ENCODE results near the gene HABP4. TPM values are rescaled to one million over a fixed set of nuclear protein-coding genes. Genes with fewer than 3 reads are reported as not detected.

HABP4 gene
- total RNA-seq, 4 donors from 2014 or later, result 41.1 to 106 (median 60.0) TPM

GRCh38 chr9:96423985-96424336, 26.0 kb upstream of the HABP4 start:
- no peak overlapping the region for H3K4me3 ChIP-seq
- no peaks in the 10 kb centered on the region for H3K9me3 ChIP-seq
- TF ChIP-seq POLR2A (IDR thresholded peaks at IDR 0.05) (no peak), EP300 (IDR thresholded peaks at IDR 0.05) (no peak), POLR2AphosphoS5 (IDR thresholded peaks at IDR 0.05) (no peak), CTCF (IDR thresholded peaks at IDR 0.05) (no peak)
- H3K36me3 ChIP-seq, result no peaks in the 10 kb centered on the region
- ATAC-seq, result no peak
- 65 to 76% methylated on average over 4 to 6 of the region's 6 CpGs for WGBS, 2 donors (ENCODE audit: low coverage in 1 of 2)
- peaks cover 2 to 24% (median 19%) of the 10 kb centered on the region in 3 donors for H3K4me1 ChIP-seq
- H3K27me3 ChIP-seq, result no peaks in the 10 kb centered on the region
- no peak overlapping the region for H3K27ac ChIP-seq

- 78 to 88% methylated on average over 4 of the region's 4 CpGs for WGBS, 2 donors (ENCODE audit: low coverage in 1 of 2)
- ATAC-seq, result no peak
- TF ChIP-seq POLR2A (IDR thresholded peaks at IDR 0.05) (no peak), EP300 (IDR thresholded peaks at IDR 0.05) (no peak), CTCF (IDR thresholded peaks at IDR 0.05) (no peak), POLR2AphosphoS5 (IDR thresholded peaks at IDR 0.05) (no peak)
- no peaks in the 10 kb centered on the region for H3K9me3 ChIP-seq
- H3K4me1 ChIP-seq, result peaks cover 2 to 9% (median 8%) of the 10 kb centered on the region in 3 donors
- no peaks in the 10 kb centered on the region for H3K27me3 ChIP-seq
- H3K4me3 ChIP-seq, result no peak overlapping the region
- H3K36me3 ChIP-seq, result no peaks in the 10 kb centered on the region
- H3K27ac ChIP-seq, result no peak overlapping the region
These were observed 24.3 kb upstream of the HABP4 start for GRCh38 chr9:96425500-96426169.

- no peak for ATAC-seq
- Histone ChIP-seq H3K4me1 (no peaks in the 10 kb centered on the region), H3K4me3 (no peak overlapping the region), H3K9me3 (no peaks in the 10 kb centered on the region), H3K27me3 (no peaks in the 10 kb centered on the region), H3K27ac (no peak overlapping the region), H3K36me3 (no peaks in the 10 kb centered on the region)
- TF ChIP-seq POLR2A (IDR thresholded peaks at IDR 0.05) (no peak), CTCF (IDR thresholded peaks at IDR 0.05) (no peak), EP300 (IDR thresholded peaks at IDR 0.05) (no peak), POLR2AphosphoS5 (IDR thresholded peaks at IDR 0.05) (no peak)
These were observed 20.2 kb upstream of the HABP4 start for GRCh38 chr9:96429732-96430131.

- no peaks in the 10 kb centered on the region for H3K27me3 ChIP-seq
- no peak overlapping the region for H3K4me3 ChIP-seq
- no peak for ATAC-seq
- no peaks in the 10 kb centered on the region for H3K9me3 ChIP-seq
- no peaks in the 10 kb centered on the region for H3K36me3 ChIP-seq
- H3K4me1 ChIP-seq, result no peaks in the 10 kb centered on the region
- no peak overlapping the region for H3K27ac ChIP-seq
- TF ChIP-seq POLR2A (IDR thresholded peaks at IDR 0.05) (no peak), POLR2AphosphoS5 (IDR thresholded peaks at IDR 0.05) (no peak), CTCF (IDR thresholded peaks at IDR 0.05) (no peak), EP300 (IDR thresholded peaks at IDR 0.05) (no peak)
- 94 to 100% methylated on average over 1 to 2 of the region's 2 CpGs for WGBS, 2 donors (ENCODE audit: low coverage in 1 of 2)
These were observed 19.6 kb upstream of the HABP4 start for GRCh38 chr9:96430377-96430776.

- no peak overlapping the region for H3K27ac ChIP-seq
- no peaks in the 10 kb centered on the region for H3K9me3 ChIP-seq
- no peaks in the 10 kb centered on the region for H3K4me1 ChIP-seq
- 93 to 100% methylated on average over 4 of the region's 4 CpGs for WGBS, 2 donors (ENCODE audit: low coverage in 1 of 2)
- ATAC-seq, result no peak
- no peak overlapping the region for H3K4me3 ChIP-seq
- no peak for TF ChIP-seq POLR2AphosphoS5 (IDR thresholded peaks at IDR 0.05)
- TF ChIP-seq EP300 (IDR thresholded peaks at IDR 0.05), result no peak
- no peak for TF ChIP-seq POLR2A (IDR thresholded peaks at IDR 0.05)
- TF ChIP-seq CTCF (IDR thresholded peaks at IDR 0.05), result no peak
- no peaks in the 10 kb centered on the region for H3K27me3 ChIP-seq
- no peaks in the 10 kb centered on the region for H3K36me3 ChIP-seq
These were observed 14.6 kb upstream of the HABP4 start for GRCh38 chr9:96435345-96435744.

Data from gastroesophageal sphincter (tissue), 4 donors.